ENCODE results near the gene SIK2. TPM values are rescaled to one million over a fixed set of nuclear protein-coding genes. Genes with fewer than 3 reads are reported as not detected.
"Not testable (repeated sequence)": the region's sequence is repeated elsewhere in the genome, so short reads cannot be mapped to it uniquely, and the experiment has no call there.

The SIK2 gene
- total RNA-seq, 1 donor from 2014 or later = 26.3 TPM

DNA sequence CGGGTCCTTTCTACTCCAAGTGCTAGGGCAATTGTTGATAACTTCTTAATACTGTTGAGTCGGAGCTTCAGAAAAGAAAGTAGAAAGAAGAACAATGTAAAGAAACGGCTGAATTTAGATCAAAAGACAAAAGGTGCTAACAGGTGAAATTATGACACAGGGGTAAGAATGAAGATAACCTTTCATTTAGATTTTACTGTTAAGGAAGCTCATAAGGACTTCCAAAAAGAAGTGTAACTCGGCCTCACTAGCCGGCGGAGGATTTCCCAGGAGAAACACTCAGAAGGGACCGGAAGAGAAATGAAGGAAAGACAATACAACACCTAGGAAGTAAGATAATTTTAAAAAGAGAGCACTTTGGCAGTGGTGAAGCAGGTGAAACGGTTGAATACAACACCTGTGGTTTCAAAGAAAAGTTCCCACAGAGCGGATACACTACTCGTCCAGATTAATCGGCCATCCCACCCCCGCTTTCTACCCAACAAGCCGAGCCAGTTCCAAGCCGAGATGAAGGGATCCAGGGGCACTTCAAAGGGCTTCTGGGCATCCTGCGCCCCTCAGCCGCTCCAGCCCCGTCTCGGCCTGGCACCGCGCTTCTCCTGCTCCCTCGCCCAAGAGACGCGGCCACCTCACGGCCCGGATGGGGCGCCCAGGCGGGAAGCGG, 163.2 kb downstream of the SIK2 start:
- no peaks in the 10 kb centered on the region for H3K9me3 ChIP-seq
- H3K36me3 ChIP-seq = peaks cover 43% of the 10 kb centered on the region
- no peaks in the 10 kb centered on the region for H3K27me3 ChIP-seq (ENCODE audit: low read depth)
- no peak for DNase-seq
- H3K4me3 ChIP-seq = peak overlapping the region; percentile 91
- TF ChIP-seq, protein P1, sequence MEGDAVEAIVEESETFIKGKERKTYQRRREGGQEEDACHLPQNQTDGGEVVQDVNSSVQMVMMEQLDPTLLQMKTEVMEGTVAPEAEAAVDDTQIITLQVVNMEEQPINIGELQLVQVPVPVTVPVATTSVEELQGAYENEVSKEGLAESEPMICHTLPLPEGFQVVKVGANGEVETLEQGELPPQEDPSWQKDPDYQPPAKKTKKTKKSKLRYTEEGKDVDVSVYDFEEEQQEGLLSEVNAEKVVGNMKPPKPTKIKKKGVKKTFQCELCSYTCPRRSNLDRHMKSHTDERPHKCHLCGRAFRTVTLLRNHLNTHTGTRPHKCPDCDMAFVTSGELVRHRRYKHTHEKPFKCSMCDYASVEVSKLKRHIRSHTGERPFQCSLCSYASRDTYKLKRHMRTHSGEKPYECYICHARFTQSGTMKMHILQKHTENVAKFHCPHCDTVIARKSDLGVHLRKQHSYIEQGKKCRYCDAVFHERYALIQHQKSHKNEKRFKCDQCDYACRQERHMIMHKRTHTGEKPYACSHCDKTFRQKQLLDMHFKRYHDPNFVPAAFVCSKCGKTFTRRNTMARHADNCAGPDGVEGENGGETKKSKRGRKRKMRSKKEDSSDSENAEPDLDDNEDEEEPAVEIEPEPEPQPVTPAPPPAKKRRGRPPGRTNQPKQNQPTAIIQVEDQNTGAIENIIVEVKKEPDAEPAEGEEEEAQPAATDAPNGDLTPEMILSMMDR (IDR thresholded peaks at IDR 0.05) = no peak
- peak overlapping the region; percentile 88 for H3K27ac ChIP-seq
- intact Hi-C loops (cut with DNase I) = no loop called here
- ATAC-seq = peak; percentile 64 to 66
- H3K4me1 ChIP-seq = peaks cover 27% of the 10 kb centered on the region

DNA sequence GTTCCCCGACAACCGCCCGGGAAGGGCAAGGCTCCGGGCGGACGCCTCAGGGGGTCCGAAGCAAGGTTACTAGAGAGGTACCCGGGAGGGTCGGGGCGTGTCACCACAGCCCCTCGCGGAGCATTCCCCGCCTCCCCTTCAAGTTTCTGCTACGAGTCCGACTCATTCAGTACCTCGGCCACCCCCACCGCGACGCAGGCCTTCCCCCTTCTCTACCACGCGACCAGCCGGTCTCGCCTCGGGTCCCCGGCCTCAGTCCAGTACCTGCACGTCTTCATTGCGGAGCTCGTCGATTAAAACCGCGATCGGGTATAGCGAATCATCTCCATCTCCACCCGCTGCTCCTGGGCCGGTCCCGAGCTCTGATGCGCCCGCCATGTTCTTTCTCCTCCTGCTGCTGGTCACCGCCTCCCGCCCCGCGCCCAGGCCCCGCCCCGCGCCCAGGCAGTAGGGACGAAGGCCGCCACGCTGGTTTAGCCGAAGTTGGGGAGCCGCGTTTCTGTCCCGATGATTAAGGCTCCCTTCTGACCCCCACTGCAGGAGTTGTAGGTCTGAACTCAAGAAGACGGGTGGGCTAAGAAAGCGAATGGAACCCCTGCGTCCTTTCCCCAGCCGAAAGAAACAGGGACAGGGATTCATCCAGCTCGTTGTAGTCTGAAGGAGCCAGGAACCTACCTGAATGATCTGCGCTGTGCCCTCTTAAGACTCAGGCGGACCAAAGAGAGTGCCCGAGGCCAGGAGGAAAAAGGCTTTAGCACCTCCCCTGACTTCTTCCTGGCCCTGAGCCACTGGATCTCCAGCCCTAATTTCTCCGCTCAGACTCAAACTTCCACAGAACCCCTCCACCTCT, 164.0 kb downstream of the SIK2 start, which contains the start of gene PPP2R1B:
Gene PPP2R1B, minus strand, starts transcription at position 406 of the 850 bp plus-strand sequence. Its CDS starts 28 bp downstream, at position 378.
- peaks cover 27% of the 10 kb centered on the region for H3K4me1 ChIP-seq
- no peaks in the 10 kb centered on the region for H3K27me3 ChIP-seq (ENCODE audit: low read depth)
- DNase-seq (peak; percentile 78), ATAC-seq (peak; percentile 98 to 99)
- H3K27ac ChIP-seq = peak within 1 kb of the TSS; percentile 88
- peak within 1 kb of the TSS; percentile 91 for H3K4me3 ChIP-seq
- intact Hi-C loops (cut with DNase I) = no loop called here
- peaks cover 35% of the 10 kb centered on the region for H3K36me3 ChIP-seq
- TF ChIP-seq, protein P1 (IDR thresholded peaks at IDR 0.05) = no peak
- H3K9me3 ChIP-seq = no peaks in the 10 kb centered on the region

- intact Hi-C loops (cut with DNase I) = no loop called here
- DNase-seq (no peak), ATAC-seq (no peak)
- H3K36me3 ChIP-seq = peaks cover 30% of the 10 kb centered on the region
- TF ChIP-seq, protein P1 (IDR thresholded peaks at IDR 0.05) = no peak
- no peaks in the 10 kb centered on the region for H3K27me3 ChIP-seq (ENCODE audit: low read depth)
- no peaks in the 10 kb centered on the region for H3K9me3 ChIP-seq
- peak overlapping the region; percentile 88 for H3K27ac ChIP-seq
- peak overlapping the region; percentile 91 for H3K4me3 ChIP-seq
- peaks cover 27% of the 10 kb centered on the region for H3K4me1 ChIP-seq
Observed at GRCh38 chr11:111766834-111767142, 164.5 kb downstream of the SIK2 start.

DNA sequence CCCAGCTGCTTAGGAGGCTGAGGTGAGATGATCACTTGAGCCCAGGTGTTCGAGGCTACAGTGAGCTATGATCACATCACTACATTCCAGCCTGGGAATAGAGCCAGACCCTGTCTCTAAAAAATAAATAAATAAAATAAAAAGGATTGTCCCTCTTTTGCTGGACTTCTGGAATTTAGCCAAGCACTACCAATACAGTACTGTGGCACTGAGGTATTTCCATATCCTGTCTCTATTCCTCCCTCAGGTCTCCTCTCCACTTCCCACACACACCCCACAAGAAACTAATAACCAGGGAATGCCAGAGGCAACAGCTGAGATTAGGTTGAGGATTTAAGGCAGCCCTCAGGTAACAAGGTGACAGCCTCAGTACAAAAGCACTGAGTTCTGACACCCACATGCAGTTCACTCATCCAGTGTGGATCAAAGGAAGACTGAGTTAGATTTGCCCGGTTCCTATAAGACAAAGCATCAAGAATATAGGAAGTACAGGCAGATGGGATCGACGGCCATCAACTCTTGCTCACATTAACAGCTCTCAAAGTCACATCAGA, 168.4 kb downstream of the SIK2 start:
- Histone ChIP-seq H3K27me3 (ENCODE audit: low read depth) (no peaks in the 10 kb centered on the region), H3K4me1 (peaks cover 24% of the 10 kb centered on the region), H3K36me3 (no peaks in the 10 kb centered on the region), H3K9me3 (no peaks in the 10 kb centered on the region), H3K4me3 (no peak overlapping the region), H3K27ac (no peak overlapping the region)
- DNase-seq (no peak), ATAC-seq (no peak)
- intact Hi-C loops (cut with DNase I) = no loop called here
- TF ChIP-seq, protein P1 (IDR thresholded peaks at IDR 0.05) = no peak

DNA sequence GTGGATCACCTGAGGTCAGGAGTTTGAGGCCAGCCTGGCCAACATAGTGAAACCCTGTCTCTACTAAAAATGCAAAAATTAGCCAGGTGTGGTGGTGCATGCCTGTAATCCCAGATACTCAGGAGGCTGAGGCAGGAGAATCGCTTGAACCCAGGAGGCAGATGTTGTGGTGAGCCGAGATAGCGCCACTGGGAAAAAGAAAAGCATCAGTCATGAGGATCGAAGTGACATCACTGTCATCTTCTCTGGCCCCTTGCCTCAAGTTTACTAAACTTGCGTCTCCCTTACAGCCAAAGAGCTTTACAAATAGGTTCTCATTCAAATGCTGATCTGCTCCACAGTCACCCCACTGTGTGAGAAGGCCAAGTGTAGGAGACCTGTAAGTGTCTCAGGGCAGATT, 169.0 kb downstream of the SIK2 start:
- H3K27ac ChIP-seq; H3K4me3 ChIP-seq; ATAC-seq; intact Hi-C loops (cut with DNase I); H3K9me3 ChIP-seq; H3K27me3 ChIP-seq (ENCODE audit: low read depth); DNase-seq; H3K36me3 ChIP-seq: not testable (repeated sequence)
- H3K4me1 ChIP-seq = peaks cover 26% of the 10 kb centered on the region

Measured in lower lobe of right lung (tissue), 2 donors.